Mammary epithelial cell (primary cell): ENCODE data around the gene MZT2A.
"Not testable (repeated sequence)": the region's sequence is repeated elsewhere in the genome, so short reads cannot be mapped to it uniquely, and the experiment has no call there.

Experiments used
- EZH2 ChIP-seq: IDR thresholded peaks from 2 replicates; pipeline ENCODE4 v1.6.1; 2012; ENCODE audit warnings: low read length, inconsistent platforms, borderline replicate concordance
- TF ChIP-seq, protein P1 (sequence below), 2 donors: IDR thresholded peaks in 1 of 2; conservative IDR thresholded peaks in 1 of 2; 2 replicates each; pipeline ENCODE4 v1.5.1; 2011 to 2012; ENCODE audit warnings: inconsistent platforms in 2 of 2, low read length in 2 of 2, mild to moderate bottlenecking in 2 of 2, control low read depth in 1 of 2, low read depth in 1 of 2; ENCODE audit not compliant: insufficient read depth in 1 of 2; ENCODE audit errors: extremely low read depth in 1 of 2

- TF ChIP-seq, protein P1, sequence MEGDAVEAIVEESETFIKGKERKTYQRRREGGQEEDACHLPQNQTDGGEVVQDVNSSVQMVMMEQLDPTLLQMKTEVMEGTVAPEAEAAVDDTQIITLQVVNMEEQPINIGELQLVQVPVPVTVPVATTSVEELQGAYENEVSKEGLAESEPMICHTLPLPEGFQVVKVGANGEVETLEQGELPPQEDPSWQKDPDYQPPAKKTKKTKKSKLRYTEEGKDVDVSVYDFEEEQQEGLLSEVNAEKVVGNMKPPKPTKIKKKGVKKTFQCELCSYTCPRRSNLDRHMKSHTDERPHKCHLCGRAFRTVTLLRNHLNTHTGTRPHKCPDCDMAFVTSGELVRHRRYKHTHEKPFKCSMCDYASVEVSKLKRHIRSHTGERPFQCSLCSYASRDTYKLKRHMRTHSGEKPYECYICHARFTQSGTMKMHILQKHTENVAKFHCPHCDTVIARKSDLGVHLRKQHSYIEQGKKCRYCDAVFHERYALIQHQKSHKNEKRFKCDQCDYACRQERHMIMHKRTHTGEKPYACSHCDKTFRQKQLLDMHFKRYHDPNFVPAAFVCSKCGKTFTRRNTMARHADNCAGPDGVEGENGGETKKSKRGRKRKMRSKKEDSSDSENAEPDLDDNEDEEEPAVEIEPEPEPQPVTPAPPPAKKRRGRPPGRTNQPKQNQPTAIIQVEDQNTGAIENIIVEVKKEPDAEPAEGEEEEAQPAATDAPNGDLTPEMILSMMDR (conservative IDR thresholded peaks at IDR 0.05 in 1 of 2, IDR thresholded peaks at IDR 0.05 in 1 of 2; ENCODE audit: extremely low read depth in 1 of 2, insufficient read depth in 1 of 2, low read depth in 1 of 2, low read length in 2 of 2) = not testable (repeated sequence)
- not testable (repeated sequence) for TF ChIP-seq EZH2
These were observed 47.3 kb downstream of the MZT2A start for GRCh38 chr2:131444736-131445514.
